Uterus (tissue), 4 donors: Measurements from ENCODE around the gene PHLPP1. TPM values are rescaled to one million over a fixed set of nuclear protein-coding genes. Genes with fewer than 3 reads are reported as not detected.

Experiments
- DNase-seq, 2 donors: peaks; one replicate each; pipeline ENCODE4 v3.0.0-alpha.2; 2019 to 2020
- H3K27ac ChIP-seq, 2 donors: fragments of 200-600 bp; sonication (generic); 1 replicate in 1 of 2; 2 replicates in 1 of 2; pipeline ENCODE4 v1.5.1; 2016 to 2018
- H3K27me3 ChIP-seq, 2 donors: fragments of 200-600 bp; sonication (generic); one replicate each; pipeline ENCODE4 v1.5.1; 2018 to 2019; ENCODE audit warnings: control low read depth in 1 of 2
- H3K36me3 ChIP-seq, 2 donors: fragments of 200-600 bp; sonication (generic); one replicate each; pipeline ENCODE4 v1.5.1; 2019; ENCODE audit warnings: control low read depth in 1 of 2
- H3K4me1 ChIP-seq, 2 donors: fragments of 200-600 bp; sonication (generic); one replicate each; pipeline ENCODE4 v1.5.1; 2018 to 2019; ENCODE audit warnings: control low read depth in 1 of 2
- H3K4me3 ChIP-seq, 2 donors: fragments of 200-600 bp; sonication (generic); 1 replicate in 1 of 2; 2 replicates in 1 of 2; pipeline ENCODE4 v1.5.1; 2018 to 2019; ENCODE audit warnings: mild to moderate bottlenecking in 1 of 2
- H3K9me3 ChIP-seq, 2 donors: fragments of 200-600 bp; sonication (generic); one replicate each; pipeline ENCODE4 v1.5.1; 2019; ENCODE audit warnings: control low read depth in 1 of 2
- POLR2A ChIP-seq, 2 donors: fragments of 450-650 bp; IDR thresholded peaks; one replicate each; pipeline ENCODE4 v1.6.1; 2016; ENCODE audit warnings: antibody characterized with exemption in 2 of 2, mild to moderate bottlenecking in 1 of 2, moderate library complexity in 1 of 2
- intact Hi-C: fragments of 100-400 bp; cut with DNase I; formaldehyde crosslinking; loops from one replicate; pipeline ENCODE4 v1.15.1; 2023; ENCODE audit warnings: low total_unique reads
- total RNA-seq, 4 donors: library from RNA; depleted of rRNA in 3 of 4; stranded (reverse); fragments of >200 nt in 3 of 4; gene quantifications; one replicate each; pipeline versions ENCODE4 v1.1.0 to v1.2.4, GENCODE V29; 2014 to 2023
- TF ChIP-seq, protein P1 (sequence below), 4 experiments: fragments of 200-600 bp in 2 of 4; fragments of 450-650 bp in 2 of 4; sonication (generic) in 2 of 4; IDR thresholded peaks; one replicate each; pipeline ENCODE4 v1.5.1; 2016 to 2019; ENCODE audit warnings: antibody characterized with exemption in 4 of 4, mild to moderate bottlenecking in 2 of 4, moderate library complexity in 1 of 4
- donor health status: DM: yes; HTN: yes; CAD: no.

Gene PHLPP1
- total RNA-seq, 4 donors from 2014 or later: 10.6 to 32.4 (median 14.1) TPM

DNA sequence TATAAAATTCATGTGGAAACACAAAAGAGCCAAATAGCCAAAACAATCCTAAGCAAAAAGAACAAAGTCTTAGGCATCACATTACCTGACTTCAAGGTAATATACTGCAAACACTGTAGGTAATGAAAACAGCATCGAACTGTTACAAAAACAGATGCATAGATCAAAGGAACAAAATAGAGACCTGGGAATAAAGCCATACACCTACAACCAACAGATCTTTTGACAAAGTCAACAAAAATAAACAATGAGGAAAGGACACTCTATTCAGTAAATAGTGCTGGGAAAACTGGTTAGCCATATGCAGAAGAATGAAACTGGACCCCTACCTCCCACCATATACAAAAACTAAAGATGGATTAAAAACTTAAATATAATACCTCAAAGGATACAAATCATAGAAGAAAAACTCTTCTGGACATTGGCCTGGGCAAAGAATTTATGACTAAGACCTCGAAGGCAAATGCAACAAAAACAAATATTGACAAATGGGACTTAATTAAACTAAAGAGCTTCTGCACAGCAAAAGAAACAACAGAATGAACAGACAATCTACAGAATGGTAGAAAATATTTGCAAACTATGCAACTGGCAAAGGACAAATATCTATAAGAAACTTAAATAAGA is 218.0 kb downstream of the PHLPP1 start:
- H3K27me3 ChIP-seq: no peaks in the 10 kb centered on the region
- no peak for DNase-seq
- H3K4me1 ChIP-seq: peaks cover 0 to 7% of the 10 kb centered on the region in 2 donors
- no peak overlapping the region for H3K4me3 ChIP-seq
- H3K36me3 ChIP-seq: no peaks in the 10 kb centered on the region
- intact Hi-C loops: no loop called here
- no peaks in the 10 kb centered on the region for H3K9me3 ChIP-seq
- H3K27ac ChIP-seq: no peak overlapping the region
- no peak for TF ChIP-seq POLR2A (IDR thresholded peaks at IDR 0.05)
- TF ChIP-seq, protein P1, sequence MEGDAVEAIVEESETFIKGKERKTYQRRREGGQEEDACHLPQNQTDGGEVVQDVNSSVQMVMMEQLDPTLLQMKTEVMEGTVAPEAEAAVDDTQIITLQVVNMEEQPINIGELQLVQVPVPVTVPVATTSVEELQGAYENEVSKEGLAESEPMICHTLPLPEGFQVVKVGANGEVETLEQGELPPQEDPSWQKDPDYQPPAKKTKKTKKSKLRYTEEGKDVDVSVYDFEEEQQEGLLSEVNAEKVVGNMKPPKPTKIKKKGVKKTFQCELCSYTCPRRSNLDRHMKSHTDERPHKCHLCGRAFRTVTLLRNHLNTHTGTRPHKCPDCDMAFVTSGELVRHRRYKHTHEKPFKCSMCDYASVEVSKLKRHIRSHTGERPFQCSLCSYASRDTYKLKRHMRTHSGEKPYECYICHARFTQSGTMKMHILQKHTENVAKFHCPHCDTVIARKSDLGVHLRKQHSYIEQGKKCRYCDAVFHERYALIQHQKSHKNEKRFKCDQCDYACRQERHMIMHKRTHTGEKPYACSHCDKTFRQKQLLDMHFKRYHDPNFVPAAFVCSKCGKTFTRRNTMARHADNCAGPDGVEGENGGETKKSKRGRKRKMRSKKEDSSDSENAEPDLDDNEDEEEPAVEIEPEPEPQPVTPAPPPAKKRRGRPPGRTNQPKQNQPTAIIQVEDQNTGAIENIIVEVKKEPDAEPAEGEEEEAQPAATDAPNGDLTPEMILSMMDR (IDR thresholded peaks at IDR 0.05): no peak

DNA sequence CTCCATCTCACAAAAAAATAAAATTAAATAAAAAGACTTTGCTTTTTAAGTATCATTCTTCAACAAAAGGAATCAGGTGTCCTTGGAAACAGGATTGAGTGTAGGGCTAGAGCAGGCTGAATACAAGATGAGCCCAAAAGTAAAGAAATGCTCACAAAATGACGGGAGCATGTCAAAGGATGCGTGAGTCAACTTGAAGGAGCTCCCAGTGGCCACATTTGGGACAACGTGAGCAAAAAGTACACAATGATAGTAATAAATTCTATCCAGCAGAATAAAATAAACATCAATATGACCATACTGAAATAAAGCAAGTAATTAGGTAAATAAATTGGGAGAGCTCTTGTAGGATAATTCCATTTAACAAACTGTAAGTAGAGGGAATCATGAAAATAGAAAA is 220.7 kb downstream of the PHLPP1 start:
- no peak for TF ChIP-seq POLR2A (IDR thresholded peaks at IDR 0.05)
- TF ChIP-seq, protein P1 (IDR thresholded peaks at IDR 0.05): no peak
- H3K4me3 ChIP-seq: no peak overlapping the region
- peaks cover 0 to 7% of the 10 kb centered on the region in 2 donors for H3K4me1 ChIP-seq
- intact Hi-C loops: no loop called here
- H3K36me3 ChIP-seq: no peaks in the 10 kb centered on the region
- H3K27ac ChIP-seq: no peak overlapping the region
- no peak for DNase-seq
- no peaks in the 10 kb centered on the region for H3K27me3 ChIP-seq
- H3K9me3 ChIP-seq: no peaks in the 10 kb centered on the region

DNA sequence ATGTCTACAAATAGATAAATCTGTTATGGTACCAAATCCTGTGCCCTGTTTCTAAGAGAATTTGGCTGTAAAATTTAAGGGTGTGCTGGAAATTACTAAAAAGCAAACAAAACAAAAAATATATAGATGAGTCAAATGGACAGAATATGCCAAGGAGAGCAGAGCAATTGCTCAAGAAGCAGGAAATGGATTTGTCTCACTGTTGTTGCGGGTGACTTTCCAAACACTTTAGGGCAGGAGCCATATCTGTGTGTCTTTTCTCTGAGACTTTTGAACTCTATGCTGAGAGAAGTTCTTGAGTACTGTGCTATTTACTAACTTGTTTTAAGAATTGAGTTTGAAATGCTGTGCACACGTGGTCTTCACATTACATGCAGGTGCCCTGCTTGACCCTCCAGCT is 221.7 kb downstream of the PHLPP1 start:
- Histone ChIP-seq H3K36me3 (no peaks in the 10 kb centered on the region), H3K9me3 (no peaks in the 10 kb centered on the region), H3K4me1 (peaks cover 0 to 7% of the 10 kb centered on the region in 2 donors), H3K27ac (peak overlapping the region in 1 of 2 donors; percentile 61), H3K27me3 (no peaks in the 10 kb centered on the region), H3K4me3 (no peak overlapping the region)
- DNase-seq: no peak
- TF ChIP-seq POLR2A (IDR thresholded peaks at IDR 0.05): no peak
- TF ChIP-seq, protein P1 (IDR thresholded peaks at IDR 0.05): no peak
- intact Hi-C loops: no loop called here

DNA sequence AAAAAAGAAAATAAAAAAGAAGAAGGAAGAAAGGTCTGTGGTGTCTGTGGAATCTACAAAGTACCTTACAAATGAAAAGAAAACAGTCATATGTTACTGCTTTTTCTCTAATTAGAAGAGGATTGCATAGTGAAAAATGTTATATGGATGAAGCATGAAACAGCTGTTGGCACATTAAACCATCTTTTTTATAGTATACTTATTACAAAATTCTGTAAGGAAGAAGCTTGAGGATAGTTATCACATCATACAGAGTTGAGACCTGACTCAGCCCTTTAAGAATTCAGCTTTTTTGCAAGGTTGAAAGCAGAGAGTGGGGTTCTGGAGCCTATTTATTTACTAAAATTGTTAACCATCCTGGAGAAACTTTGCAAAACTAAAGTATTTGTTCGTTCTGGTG is 222.7 kb downstream of the PHLPP1 start:
- H3K4me1 ChIP-seq: peaks cover 0 to 7% of the 10 kb centered on the region in 2 donors
- H3K9me3 ChIP-seq: no peaks in the 10 kb centered on the region
- no peak for TF ChIP-seq POLR2A (IDR thresholded peaks at IDR 0.05)
- TF ChIP-seq, protein P1 (IDR thresholded peaks at IDR 0.05): no peak
- no peak overlapping the region for H3K4me3 ChIP-seq
- H3K36me3 ChIP-seq: no peaks in the 10 kb centered on the region
- peak overlapping the region; percentile 45 to 61 for H3K27ac ChIP-seq
- no peak for DNase-seq
- intact Hi-C loops: no loop called here
- H3K27me3 ChIP-seq: no peaks in the 10 kb centered on the region

DNA sequence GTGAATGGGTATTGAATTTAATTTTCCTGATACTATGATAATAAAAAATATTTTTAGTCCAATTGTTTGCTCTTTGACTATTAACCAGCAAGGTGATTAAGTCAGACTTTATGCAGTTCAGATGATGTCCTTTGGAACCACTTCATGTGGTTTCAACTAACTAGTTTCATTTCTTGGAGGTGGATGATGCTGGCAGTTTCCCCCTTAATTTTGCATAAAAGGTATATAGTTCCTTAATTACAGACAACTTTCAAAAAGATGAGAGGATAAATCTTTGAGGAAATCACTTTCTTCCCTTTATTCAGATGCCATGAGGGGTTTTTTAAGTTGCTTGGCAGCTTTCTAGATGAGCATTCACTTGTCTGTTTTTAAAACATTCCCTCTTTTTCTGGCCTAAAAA is 223.1 kb downstream of the PHLPP1 start:
- no peaks in the 10 kb centered on the region for H3K36me3 ChIP-seq
- no peak for TF ChIP-seq POLR2A (IDR thresholded peaks at IDR 0.05)
- H3K9me3 ChIP-seq: no peaks in the 10 kb centered on the region
- no peaks in the 10 kb centered on the region for H3K27me3 ChIP-seq
- intact Hi-C loops: no loop called here
- H3K4me1 ChIP-seq: peaks cover 0 to 7% of the 10 kb centered on the region in 2 donors
- peak overlapping the region; percentile 53 to 61 for H3K27ac ChIP-seq
- no peak for DNase-seq
- no peak overlapping the region for H3K4me3 ChIP-seq
